OCI-LY1 (cell line): ENCODE measurements around the gene SUMO1.

Source experiments
- EZH2 ChIP-seq: fragments of 200-600 bp; sonication (generic), shearing (Covaris generic); IDR thresholded peaks from 2 replicates; pipeline ENCODE4 v1.8.0; 2017; ENCODE audit warnings: borderline replicate concordance, mixed run types, mild to moderate bottlenecking, antibody characterized with exemption, low read length, moderate library complexity, mixed read lengths
- TF ChIP-seq, protein P1 (sequence below): fragments of 200-600 bp; sonication (generic), shearing (Covaris generic); IDR thresholded peaks from 2 replicates; pipeline ENCODE4 v1.5.1; 2017; ENCODE audit warnings: mild to moderate bottlenecking, antibody characterized with exemption, low read length, moderate library complexity, mixed read lengths

- TF ChIP-seq, protein P1, sequence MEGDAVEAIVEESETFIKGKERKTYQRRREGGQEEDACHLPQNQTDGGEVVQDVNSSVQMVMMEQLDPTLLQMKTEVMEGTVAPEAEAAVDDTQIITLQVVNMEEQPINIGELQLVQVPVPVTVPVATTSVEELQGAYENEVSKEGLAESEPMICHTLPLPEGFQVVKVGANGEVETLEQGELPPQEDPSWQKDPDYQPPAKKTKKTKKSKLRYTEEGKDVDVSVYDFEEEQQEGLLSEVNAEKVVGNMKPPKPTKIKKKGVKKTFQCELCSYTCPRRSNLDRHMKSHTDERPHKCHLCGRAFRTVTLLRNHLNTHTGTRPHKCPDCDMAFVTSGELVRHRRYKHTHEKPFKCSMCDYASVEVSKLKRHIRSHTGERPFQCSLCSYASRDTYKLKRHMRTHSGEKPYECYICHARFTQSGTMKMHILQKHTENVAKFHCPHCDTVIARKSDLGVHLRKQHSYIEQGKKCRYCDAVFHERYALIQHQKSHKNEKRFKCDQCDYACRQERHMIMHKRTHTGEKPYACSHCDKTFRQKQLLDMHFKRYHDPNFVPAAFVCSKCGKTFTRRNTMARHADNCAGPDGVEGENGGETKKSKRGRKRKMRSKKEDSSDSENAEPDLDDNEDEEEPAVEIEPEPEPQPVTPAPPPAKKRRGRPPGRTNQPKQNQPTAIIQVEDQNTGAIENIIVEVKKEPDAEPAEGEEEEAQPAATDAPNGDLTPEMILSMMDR = no peak
- no peak for TF ChIP-seq EZH2
These were observed 41.7 kb downstream of the SUMO1 start for GRCh38 chr2:202196727-202197126.
